ENCODE data around the gene MPPED1.

The MPPED1 gene

GRCh38 chr22:43516996-43517635 is 105.3 kb downstream of the MPPED1 start:
- H3K36me3 ChIP-seq, result no peaks in the 10 kb centered on the region
- H3K9me3 ChIP-seq (ENCODE audit: severe bottlenecking), result no peaks in the 10 kb centered on the region
- H3K4me3 ChIP-seq (ENCODE audit: low read depth, low read length), result no peak overlapping the region
- no peak for DNase-seq
- TF ChIP-seq, protein P1, sequence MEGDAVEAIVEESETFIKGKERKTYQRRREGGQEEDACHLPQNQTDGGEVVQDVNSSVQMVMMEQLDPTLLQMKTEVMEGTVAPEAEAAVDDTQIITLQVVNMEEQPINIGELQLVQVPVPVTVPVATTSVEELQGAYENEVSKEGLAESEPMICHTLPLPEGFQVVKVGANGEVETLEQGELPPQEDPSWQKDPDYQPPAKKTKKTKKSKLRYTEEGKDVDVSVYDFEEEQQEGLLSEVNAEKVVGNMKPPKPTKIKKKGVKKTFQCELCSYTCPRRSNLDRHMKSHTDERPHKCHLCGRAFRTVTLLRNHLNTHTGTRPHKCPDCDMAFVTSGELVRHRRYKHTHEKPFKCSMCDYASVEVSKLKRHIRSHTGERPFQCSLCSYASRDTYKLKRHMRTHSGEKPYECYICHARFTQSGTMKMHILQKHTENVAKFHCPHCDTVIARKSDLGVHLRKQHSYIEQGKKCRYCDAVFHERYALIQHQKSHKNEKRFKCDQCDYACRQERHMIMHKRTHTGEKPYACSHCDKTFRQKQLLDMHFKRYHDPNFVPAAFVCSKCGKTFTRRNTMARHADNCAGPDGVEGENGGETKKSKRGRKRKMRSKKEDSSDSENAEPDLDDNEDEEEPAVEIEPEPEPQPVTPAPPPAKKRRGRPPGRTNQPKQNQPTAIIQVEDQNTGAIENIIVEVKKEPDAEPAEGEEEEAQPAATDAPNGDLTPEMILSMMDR (IDR thresholded peaks at IDR 0.05; ENCODE audit: low read depth, low read length), result no peak
- no peaks in the 10 kb centered on the region for H3K27me3 ChIP-seq (ENCODE audit: insufficient read depth, low read depth, severe bottlenecking)
- no peak overlapping the region for H3K27ac ChIP-seq

GRCh38 chr22:43520632-43521039 is 108.8 kb downstream of the MPPED1 start:
- Histone ChIP-seq H3K27ac (no peak overlapping the region), H3K9me3 (ENCODE audit: severe bottlenecking) (no peaks in the 10 kb centered on the region), H3K36me3 (no peaks in the 10 kb centered on the region), H3K27me3 (ENCODE audit: insufficient read depth, low read depth, severe bottlenecking) (no peaks in the 10 kb centered on the region), H3K4me3 (ENCODE audit: low read depth, low read length) (no peak overlapping the region)
- DNase-seq, result no peak
- TF ChIP-seq, protein P1 (IDR thresholded peaks at IDR 0.05; ENCODE audit: low read depth, low read length), result no peak

GRCh38 chr22:43521716-43522115 is 109.9 kb downstream of the MPPED1 start:
- DNase-seq, result no peak
- no peaks in the 10 kb centered on the region for H3K36me3 ChIP-seq
- H3K27me3 ChIP-seq (ENCODE audit: insufficient read depth, low read depth, severe bottlenecking), result no peaks in the 10 kb centered on the region
- TF ChIP-seq, protein P1 (IDR thresholded peaks at IDR 0.05; ENCODE audit: low read depth, low read length), result no peak
- H3K27ac ChIP-seq, result no peak overlapping the region
- H3K4me3 ChIP-seq (ENCODE audit: low read depth, low read length), result no peak overlapping the region
- no peaks in the 10 kb centered on the region for H3K9me3 ChIP-seq (ENCODE audit: severe bottlenecking)

GRCh38 chr22:43526117-43526655 is 114.4 kb downstream of the MPPED1 start:
- Histone ChIP-seq H3K4me3 (ENCODE audit: low read depth, low read length) (no peak overlapping the region), H3K36me3 (no peaks in the 10 kb centered on the region), H3K9me3 (ENCODE audit: severe bottlenecking) (no peaks in the 10 kb centered on the region), H3K27ac (no peak overlapping the region), H3K27me3 (ENCODE audit: insufficient read depth, low read depth, severe bottlenecking) (no peaks in the 10 kb centered on the region)
- DNase-seq, result no peak
- TF ChIP-seq, protein P1 (IDR thresholded peaks at IDR 0.05; ENCODE audit: low read depth, low read length), result no peak

DNA sequence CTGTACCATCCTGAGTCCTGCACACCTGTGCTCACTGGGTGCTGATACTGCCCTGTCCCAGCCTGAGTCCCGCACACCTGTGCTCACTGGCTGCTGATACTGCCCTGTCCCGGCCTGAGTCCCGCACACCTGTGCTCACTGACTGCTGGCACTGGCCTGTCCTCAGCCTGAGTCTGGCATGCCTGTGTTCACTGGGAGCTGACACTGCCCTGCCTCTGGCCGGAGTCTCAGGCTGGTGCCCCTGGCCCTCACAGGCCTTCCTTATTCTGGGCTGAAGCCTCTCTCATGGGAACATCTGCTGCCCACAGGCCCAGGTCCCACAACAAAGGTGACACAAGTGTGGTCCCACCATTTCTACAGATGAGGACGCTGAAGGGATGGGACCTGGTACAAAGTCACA is 115.1 kb downstream of the MPPED1 start:
- Histone ChIP-seq H3K27me3 (ENCODE audit: insufficient read depth, low read depth, severe bottlenecking) (no peaks in the 10 kb centered on the region), H3K27ac (no peak overlapping the region), H3K9me3 (ENCODE audit: severe bottlenecking) (no peaks in the 10 kb centered on the region), H3K4me3 (ENCODE audit: low read depth, low read length) (no peak overlapping the region), H3K36me3 (no peaks in the 10 kb centered on the region)
- TF ChIP-seq, protein P1 (IDR thresholded peaks at IDR 0.05; ENCODE audit: low read depth, low read length), result no peak
- DNase-seq, result no peak

Data from WERI-Rb-1 (cell line).